PC-3 (cell line): Measurements from ENCODE around the gene USP34. TPM values are rescaled to one million over a fixed set of nuclear protein-coding genes. Genes with fewer than 3 reads are reported as not detected.

Experiments used
- ATAC-seq: fragments of 200-7000 bp; cut with Tn5 transposase; 2 replicates; pipeline ENCODE4 v1.9.1; 2020; ENCODE audit warnings: mild to moderate bottlenecking, moderate library complexity
- BruUV-seq: library from RNA; stranded (reverse); fragments of 400-500 nt; replicated peaks from 2 replicates; lab custom pipeline; 2021; lab: Mats Ljungman, UMichigan
- CTCF ChIA-PET: fragments of 300-600 bp; sonication (Branson Sonifier 250); formaldehyde crosslinking; loops from one replicate; lab custom pipeline; 2022; ENCODE audit warnings: antibody characterized with exemption; lab: Charles Lee
- POLR2A ChIA-PET: fragments of 300-600 bp; sonication (Branson Sonifier 250); formaldehyde crosslinking; loops from one replicate; lab custom pipeline; 2022; ENCODE audit warnings: antibody characterized with exemption; ENCODE audit not compliant: unreplicated experiment; lab: Charles Lee
- DNase-seq: peaks from one replicate; pipeline ENCODE4 v3.0.0-alpha.2; 2015
- H2AFZ ChIP-seq: fragments of 300-600 bp; sonication (generic); 2 replicates; pipeline ENCODE4 v1.6.0; 2016; ENCODE audit warnings: antibody characterized with exemption, low read length
- H3F3A ChIP-seq: fragments of 300-600 bp; sonication (generic); one replicate; pipeline ENCODE4 v1.6.0; 2017; ENCODE audit warnings: antibody characterized with exemption, low read length, control low read depth, mild to moderate bottlenecking; ENCODE audit not compliant: unreplicated experiment
- H3K27ac ChIP-seq: fragments of 300-600 bp; sonication (generic); 2 replicates; pipeline ENCODE4 v1.5.1; 2016; ENCODE audit warnings: mild to moderate bottlenecking, low read length
- H3K27me3 ChIP-seq: fragments of 300-600 bp; sonication (generic); 2 replicates; pipeline ENCODE4 v1.6.1; 2016; ENCODE audit warnings: low read length, mixed read lengths
- H3K36me3 ChIP-seq: fragments of 300-600 bp; sonication (generic); 2 replicates; pipeline ENCODE4 v1.6.1; 2016; ENCODE audit warnings: low read depth, mixed run types, low read length, mixed read lengths
- H3K4me1 ChIP-seq: fragments of 300-600 bp; sonication (generic); 2 replicates; pipeline ENCODE4 v1.5.1; 2016; ENCODE audit warnings: low read length; ENCODE audit not compliant: insufficient read depth
- H3K4me2 ChIP-seq: fragments of 300-600 bp; sonication (generic); 2 replicates; pipeline ENCODE4 v1.6.0; 2016; ENCODE audit warnings: low read length
- H3K4me3 ChIP-seq: fragments of 300-600 bp; sonication (generic); 2 replicates; pipeline ENCODE4 v1.5.1; 2016; ENCODE audit warnings: mild to moderate bottlenecking, low read length, mixed read lengths
- H3K79me2 ChIP-seq: fragments of 300-600 bp; sonication (generic); 2 replicates; pipeline ENCODE4 v1.6.1; 2017; ENCODE audit warnings: low read length, mixed read lengths
- H3K9ac ChIP-seq: fragments of 300-600 bp; sonication (generic); 2 replicates; pipeline ENCODE4 v1.6.0; 2016; ENCODE audit warnings: mild to moderate bottlenecking, low read length
- H3K9me2 ChIP-seq: fragments of 300-600 bp; sonication (generic); replicated peaks from 2 replicates; pipeline ENCODE4 v1.6.1; 2016; ENCODE audit warnings: mixed run types, low read length, mixed read lengths
- H3K9me3 ChIP-seq: fragments of 300-600 bp; sonication (generic); 2 replicates; pipeline ENCODE4 v1.6.1; 2016; ENCODE audit warnings: low read length, mixed read lengths
- H4K20me1 ChIP-seq: fragments of 300-600 bp; sonication (generic); 2 replicates; pipeline ENCODE4 v1.6.1; 2016; ENCODE audit warnings: low read length, mixed read lengths
- CTCF ChIP-seq: fragments of 300-600 bp; sonication (generic); conservative IDR thresholded peaks from 2 replicates; pipeline ENCODE4 v1.5.1; 2017; ENCODE audit warnings: antibody characterized with exemption, low read depth, mild to moderate bottlenecking, low read length
- EZH2 ChIP-seq: fragments of 300-600 bp; sonication (generic); IDR thresholded peaks from one replicate; pipeline ENCODE4 v1.6.1; 2017; ENCODE audit warnings: antibody characterized with exemption, mild to moderate bottlenecking, low read length; ENCODE audit not compliant: unreplicated experiment
- EZH2phosphoT487 ChIP-seq: fragments of 300-600 bp; sonication (generic); IDR thresholded peaks from 2 replicates; pipeline ENCODE4 v1.6.1; 2018; ENCODE audit warnings: mild to moderate bottlenecking, antibody characterized with exemption, low read length, borderline replicate concordance
- intact Hi-C: fragments of 100-400 bp; cut with micrococcal nuclease; formaldehyde crosslinking; loops from 2 replicates; pipeline ENCODE4 v1.9.0; 2023
- total RNA-seq: library from RNA; depleted of rRNA; stranded (reverse); fragments of >200 nt; gene quantifications from 2 replicates; pipeline ENCODE4 v1.2.3, GENCODE V29; 2014

The USP34 gene
- total RNA-seq, 1 experiment from 2014 or later, result 67.1 TPM

GRCh38 chr2:61176755-61177726 lies 293.8 kb downstream of the USP34 start:
- TSS peak; percentile 86 for BruUV-seq
- TF ChIP-seq EZH2phosphoT487 (no peak), EZH2 (no peak), CTCF (0 out of 2 replicates have a peak, but pooled peaks have one; percentile 8)
- Histone ChIP-seq H4K20me1 (no peaks in the 10 kb centered on the region), H3K4me2 (peak overlapping the region; percentile 97), H3K4me3 (peak overlapping the region; percentile 68), H3K27me3 (no peaks in the 10 kb centered on the region), H3F3A (no peaks in the 10 kb centered on the region), H2AFZ (peak overlapping the region; percentile 91), H3K9me3 (no peaks in the 10 kb centered on the region), H3K36me3 (peaks cover 4% of the 10 kb centered on the region; the same call in 1 of the 2 replicates), H3K9me2 (no peaks in the 10 kb centered on the region), H3K9ac (peak overlapping the region; percentile 99), H3K4me1 (peaks cover 43% of the 10 kb centered on the region), H3K79me2 (peaks cover 47% of the 10 kb centered on the region), H3K27ac (peak overlapping the region; percentile 81)
- peak; percentile 82 for ATAC-seq
- POLR2A ChIA-PET, result interaction anchor here (0.5 to 1.0 kb wide), 3 partner anchors 17 to 99 kb away, joined by 3 to 6 read pairs (median 3); no protein-coding TSS in a partner anchor
- CTCF ChIA-PET, result interaction anchor here (0.7 kb wide), 1 partner anchor 469 kb away, joined by 3 read pairs; no protein-coding TSS in a partner anchor
- intact Hi-C loops, result loop anchor here (2.0 kb wide), 1 partner anchor 34 kb away; no protein-coding TSS in a partner anchor
- peak; percentile 95 for DNase-seq

GRCh38 chr2:61175036-61175435 lies 295.9 kb downstream of the USP34 start:
- TF ChIP-seq EZH2phosphoT487, result no peak
- no peak for TF ChIP-seq EZH2
- TF ChIP-seq CTCF, result no peak
- no peak for ATAC-seq
- Histone ChIP-seq H3K4me3 (no peak overlapping the region), H3K36me3 (no peaks in the 10 kb centered on the region), H3K27ac (no peak overlapping the region), H3K9ac (no peak overlapping the region), H3K9me2 (no peaks in the 10 kb centered on the region), H4K20me1 (no peaks in the 10 kb centered on the region), H3K9me3 (no peaks in the 10 kb centered on the region), H2AFZ (no peak overlapping the region), H3K4me2 (no peak overlapping the region), H3K27me3 (no peaks in the 10 kb centered on the region), H3K4me1 (peaks cover 32% of the 10 kb centered on the region), H3F3A (no peaks in the 10 kb centered on the region), H3K79me2 (peaks cover 27% of the 10 kb centered on the region)
- CTCF ChIA-PET, result no interaction called here
- no TSS peak for BruUV-seq
- intact Hi-C loops, result no loop called here
- POLR2A ChIA-PET, result no interaction called here
- DNase-seq, result no peak
